Measurements from ENCODE around the gene BOD1.
A peak's percentile ranks its signal among the peaks of the same experiment; 100 is the strongest.

Gene BOD1

GRCh38 chr5:173602423-173602822, 14.0 kb downstream of the BOD1 start:
- DNase-seq: peak; percentile 92 to 97
- Histone ChIP-seq H2BK12ac (ENCODE audit: low read length) (no peak overlapping the region), H2AK5ac (ENCODE audit: low read length) (no peak overlapping the region), H4K12ac (ENCODE audit: low read depth, low read length) (no peak overlapping the region), H4K8ac (ENCODE audit: low read depth, low read length) (no peak overlapping the region), H3K23ac (ENCODE audit: low read length) (no peak overlapping the region), H2AFZ (ENCODE audit: insufficient read depth, low read length, poor library complexity) (no peak overlapping the region), H3K9ac (ENCODE audit: low read length) (no peak overlapping the region), H3K14ac (ENCODE audit: low read length) (no peak overlapping the region), H3K18ac (ENCODE audit: low read length) (no peak overlapping the region), H3K4me1 (ENCODE audit: control insufficient read depth in 1 of 2, insufficient read depth in 2 of 2, low read length in 2 of 2) (peaks cover 0 to 3% of the 10 kb centered on the region in 2 experiments), H3K4ac (ENCODE audit: low read depth, low read length) (no peak overlapping the region), H3K79me2 (ENCODE audit: control insufficient read depth, insufficient read depth, low read length, poor library complexity) (no peaks in the 10 kb centered on the region), H3K9me3 (ENCODE audit: insufficient read depth, low read depth, low read length) (peaks cover 1% of the 10 kb centered on the region), H2BK5ac (ENCODE audit: low read depth, low read length, poor library complexity) (no peak overlapping the region), H3K27me3 (ENCODE audit: insufficient read depth, low read length) (no peaks in the 10 kb centered on the region), H3K4me3 (ENCODE audit: low read depth, low read length) (no peak overlapping the region), H3K4me2 (ENCODE audit: low read length) (no peak overlapping the region), H3K27ac (ENCODE audit: low read depth, low read length) (no peak overlapping the region), H3K79me1 (ENCODE audit: low read length) (no peaks in the 10 kb centered on the region), H4K91ac (ENCODE audit: low read depth, low read length) (no peak overlapping the region), H2BK120ac (ENCODE audit: insufficient read depth, low read length, poor library complexity) (no peak overlapping the region), H3K36me3 (ENCODE audit: control insufficient read depth in 1 of 2, insufficient read depth in 2 of 2, low read length in 2 of 2) (peaks cover 5 to 26% of the 10 kb centered on the region in 2 experiments)
- no CpG with 5 or more reads among the region's 6 CpGs for WGBS (ENCODE audit: extremely low coverage, insufficient coverage, insufficient read length)

GRCh38 chr5:173598686-173599085, 17.8 kb downstream of the BOD1 start:
- H3K27me3 ChIP-seq (ENCODE audit: insufficient read depth, low read length): no peaks in the 10 kb centered on the region
- no peak overlapping the region for H3K27ac ChIP-seq (ENCODE audit: low read depth, low read length)
- no peaks in the 10 kb centered on the region for H3K4me1 ChIP-seq (ENCODE audit: control insufficient read depth in 1 of 2, insufficient read depth in 2 of 2, low read length in 2 of 2)
- H3K79me2 ChIP-seq (ENCODE audit: control insufficient read depth, insufficient read depth, low read length, poor library complexity): no peaks in the 10 kb centered on the region
- H3K18ac ChIP-seq (ENCODE audit: low read length): no peak overlapping the region
- no CpG with 5 or more reads among the region's 4 CpGs for WGBS (ENCODE audit: extremely low coverage, insufficient coverage, insufficient read length)
- H3K4me2 ChIP-seq (ENCODE audit: low read length): no peak overlapping the region
- H4K8ac ChIP-seq (ENCODE audit: low read depth, low read length): no peak overlapping the region
- no peak overlapping the region for H2BK5ac ChIP-seq (ENCODE audit: low read depth, low read length, poor library complexity)
- no peak overlapping the region for H2AFZ ChIP-seq (ENCODE audit: insufficient read depth, low read length, poor library complexity)
- no peak overlapping the region for H3K4me3 ChIP-seq (ENCODE audit: low read depth, low read length)
- H4K91ac ChIP-seq (ENCODE audit: low read depth, low read length): no peak overlapping the region
- peaks cover 3% of the 10 kb centered on the region for H3K9me3 ChIP-seq (ENCODE audit: insufficient read depth, low read depth, low read length)
- no peak overlapping the region for H3K4ac ChIP-seq (ENCODE audit: low read depth, low read length)
- no peaks in the 10 kb centered on the region for H3K79me1 ChIP-seq (ENCODE audit: low read length)
- no peak overlapping the region for H3K14ac ChIP-seq (ENCODE audit: low read length)
- peaks cover 0 to 6% of the 10 kb centered on the region in 2 experiments for H3K36me3 ChIP-seq (ENCODE audit: control insufficient read depth in 1 of 2, insufficient read depth in 2 of 2, low read length in 2 of 2)
- no peak for DNase-seq
- no peak overlapping the region for H3K23ac ChIP-seq (ENCODE audit: low read length)
- no peak overlapping the region for H3K9ac ChIP-seq (ENCODE audit: low read length)
- no peak overlapping the region for H2BK12ac ChIP-seq (ENCODE audit: low read length)
- no peak overlapping the region for H2AK5ac ChIP-seq (ENCODE audit: low read length)
- no peak overlapping the region for H2BK120ac ChIP-seq (ENCODE audit: insufficient read depth, low read length, poor library complexity)
- no peak overlapping the region for H4K12ac ChIP-seq (ENCODE audit: low read depth, low read length)

GRCh38 chr5:173597304-173597703, 19.1 kb downstream of the BOD1 start:
- Histone ChIP-seq H3K18ac (ENCODE audit: low read length) (no peak overlapping the region), H3K14ac (ENCODE audit: low read length) (no peak overlapping the region), H2BK12ac (ENCODE audit: low read length) (no peak overlapping the region), H3K9me3 (ENCODE audit: insufficient read depth, low read depth, low read length) (peaks cover 14% of the 10 kb centered on the region), H2AFZ (ENCODE audit: insufficient read depth, low read length, poor library complexity) (no peak overlapping the region), H2AK5ac (ENCODE audit: low read length) (no peak overlapping the region), H3K27me3 (ENCODE audit: insufficient read depth, low read length) (peaks cover 4% of the 10 kb centered on the region), H3K4me1 (ENCODE audit: control insufficient read depth in 1 of 2, insufficient read depth in 2 of 2, low read length in 2 of 2) (no peaks in the 10 kb centered on the region), H3K4me3 (ENCODE audit: low read depth, low read length) (no peak overlapping the region), H4K8ac (ENCODE audit: low read depth, low read length) (no peak overlapping the region), H3K9ac (ENCODE audit: low read length) (no peak overlapping the region), H2BK120ac (ENCODE audit: insufficient read depth, low read length, poor library complexity) (no peak overlapping the region), H3K79me2 (ENCODE audit: control insufficient read depth, insufficient read depth, low read length, poor library complexity) (no peaks in the 10 kb centered on the region), H3K23ac (ENCODE audit: low read length) (no peak overlapping the region), H2BK5ac (ENCODE audit: low read depth, low read length, poor library complexity) (no peak overlapping the region), H3K79me1 (ENCODE audit: low read length) (no peaks in the 10 kb centered on the region), H3K27ac (ENCODE audit: low read depth, low read length) (no peak overlapping the region), H4K91ac (ENCODE audit: low read depth, low read length) (no peak overlapping the region), H4K12ac (ENCODE audit: low read depth, low read length) (no peak overlapping the region), H3K4me2 (ENCODE audit: low read length) (no peak overlapping the region), H3K36me3 (ENCODE audit: control insufficient read depth in 1 of 2, insufficient read depth in 2 of 2, low read length in 2 of 2) (peaks cover 3 to 6% of the 10 kb centered on the region in 2 experiments), H3K4ac (ENCODE audit: low read depth, low read length) (no peak overlapping the region)
- no peak for DNase-seq
- no CpG with 5 or more reads among the region's 1 CpG for WGBS (ENCODE audit: extremely low coverage, insufficient coverage, insufficient read length)

- H4K91ac ChIP-seq (ENCODE audit: low read depth, low read length): no peak overlapping the region
- H3K4ac ChIP-seq (ENCODE audit: low read depth, low read length): no peak overlapping the region
- no peak for DNase-seq
- no peak overlapping the region for H3K27ac ChIP-seq (ENCODE audit: low read depth, low read length)
- no peak overlapping the region for H3K23ac ChIP-seq (ENCODE audit: low read length)
- H3K79me2 ChIP-seq (ENCODE audit: control insufficient read depth, insufficient read depth, low read length, poor library complexity): no peaks in the 10 kb centered on the region
- no peak overlapping the region for H3K14ac ChIP-seq (ENCODE audit: low read length)
- H3K9ac ChIP-seq (ENCODE audit: low read length): no peak overlapping the region
- H2BK120ac ChIP-seq (ENCODE audit: insufficient read depth, low read length, poor library complexity): no peak overlapping the region
- H3K18ac ChIP-seq (ENCODE audit: low read length): no peak overlapping the region
- no peak overlapping the region for H3K4me2 ChIP-seq (ENCODE audit: low read length)
- peaks cover 8% of the 10 kb centered on the region for H3K27me3 ChIP-seq (ENCODE audit: insufficient read depth, low read length)
- WGBS (ENCODE audit: extremely low coverage, insufficient coverage, insufficient read length): no CpG with 5 or more reads among the region's 3 CpGs
- no peak overlapping the region for H3K4me3 ChIP-seq (ENCODE audit: low read depth, low read length)
- no peaks in the 10 kb centered on the region for H3K79me1 ChIP-seq (ENCODE audit: low read length)
- H2AFZ ChIP-seq (ENCODE audit: insufficient read depth, low read length, poor library complexity): no peak overlapping the region
- no peak overlapping the region for H4K8ac ChIP-seq (ENCODE audit: low read depth, low read length)
- peaks cover 3 to 6% of the 10 kb centered on the region in 2 experiments for H3K36me3 ChIP-seq (ENCODE audit: control insufficient read depth in 1 of 2, insufficient read depth in 2 of 2, low read length in 2 of 2)
- no peak overlapping the region for H2AK5ac ChIP-seq (ENCODE audit: low read length)
- H3K9me3 ChIP-seq (ENCODE audit: insufficient read depth, low read depth, low read length): peaks cover 16% of the 10 kb centered on the region
- H4K12ac ChIP-seq (ENCODE audit: low read depth, low read length): no peak overlapping the region
- H2BK12ac ChIP-seq (ENCODE audit: low read length): no peak overlapping the region
- H3K4me1 ChIP-seq (ENCODE audit: control insufficient read depth in 1 of 2, insufficient read depth in 2 of 2, low read length in 2 of 2): no peaks in the 10 kb centered on the region
- no peak overlapping the region for H2BK5ac ChIP-seq (ENCODE audit: low read depth, low read length, poor library complexity)
Measured at GRCh38 chr5:173595841-173596240, 20.6 kb downstream of the BOD1 start.

All from trophoblast cell (in vitro differentiated cells and primary cell).